GM18951 (cell line): Measurements from ENCODE around the gene TMA7B.

ENCODE experiments used
- POLR2A ChIP-seq: IDR thresholded peaks from 4 replicates; pipeline ENCODE4 v1.6.1; 2011; ENCODE audit warnings: mild to moderate bottlenecking; ENCODE audit not compliant: insufficient read length, insufficient read depth; ENCODE audit errors: extremely low read depth
- in situ Hi-C: fragments of 300-500 bp; cut with MboI; formaldehyde crosslinking; loops from one replicate; pipeline ENCODE4 v1.12.0; 2022; ENCODE audit warnings: low sequenced_read_pairs, mixed read lengths, inconsistent platforms; ENCODE audit not compliant: unreplicated experiment

The TMA7B gene

DNA sequence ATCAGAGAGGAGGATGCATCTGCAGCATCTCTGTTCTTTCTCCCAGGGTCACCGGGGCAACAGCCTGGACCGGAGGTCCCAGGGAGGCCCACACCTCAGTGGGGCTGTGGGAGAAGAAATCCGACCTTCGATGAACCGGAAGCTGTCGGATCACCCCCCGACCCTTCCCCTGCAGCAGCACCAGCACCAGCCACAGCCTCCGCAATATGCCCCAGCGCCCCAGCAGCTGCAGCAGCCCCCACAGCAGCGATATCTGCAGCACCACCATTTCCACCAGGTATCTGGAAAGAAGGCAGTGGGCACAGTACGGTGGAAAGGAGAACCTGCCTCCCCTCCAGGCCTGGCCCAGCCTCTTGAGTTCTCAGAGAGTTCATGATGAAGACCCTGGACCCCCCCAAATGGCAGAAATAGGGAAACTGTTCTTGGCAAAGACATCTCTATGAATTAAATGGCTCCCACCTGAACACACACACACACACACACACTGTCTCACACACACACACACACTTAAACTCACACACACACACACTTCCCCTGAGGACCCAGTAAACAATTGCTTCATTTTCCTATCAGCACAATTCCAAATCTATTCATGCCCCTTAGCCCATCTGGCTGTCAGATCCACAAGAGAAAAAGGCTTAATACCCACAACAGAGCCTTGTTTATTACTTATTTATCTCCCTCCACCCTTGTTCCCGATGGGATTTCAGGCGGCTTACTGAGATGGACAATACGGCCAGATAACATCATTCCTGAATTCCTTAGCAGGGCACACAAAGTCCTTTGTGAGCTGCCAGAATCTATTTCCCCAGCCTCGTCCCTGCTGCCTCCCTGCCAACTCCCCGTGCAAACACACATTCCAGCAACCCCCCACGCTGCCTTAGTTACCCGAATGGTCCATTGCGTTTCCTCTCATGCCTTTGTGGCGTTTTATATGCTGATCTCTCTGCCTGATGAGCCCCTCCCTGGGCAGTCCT is 8.1 kb downstream of the TMA7B start:
- in situ Hi-C loops: no loop called here
- TF ChIP-seq POLR2A: no peak

DNA sequence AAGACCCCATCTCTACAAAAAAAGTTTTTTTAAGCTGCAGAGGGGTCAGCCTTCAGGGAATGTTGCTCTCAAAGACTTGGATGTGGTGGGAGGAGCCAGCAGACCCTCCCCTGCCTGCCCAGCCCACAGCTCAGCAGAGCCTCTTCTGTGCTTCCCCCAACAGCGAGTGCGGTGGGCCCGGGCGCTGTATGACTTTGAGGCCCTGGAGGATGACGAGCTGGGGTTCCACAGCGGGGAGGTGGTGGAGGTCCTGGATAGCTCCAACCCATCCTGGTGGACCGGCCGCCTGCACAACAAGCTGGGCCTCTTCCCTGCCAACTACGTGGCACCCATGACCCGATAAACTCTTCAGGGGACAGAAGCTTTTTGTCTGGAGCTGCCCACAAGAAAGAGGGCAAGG is 10.5 kb downstream of the TMA7B start:
- no peak for TF ChIP-seq POLR2A
- in situ Hi-C loops: no loop called here

- in situ Hi-C loops: no loop called here
- TF ChIP-seq POLR2A: no peak
These were observed 12.4 kb downstream of the TMA7B start for GRCh38 chr22:39972641-39973040.

DNA sequence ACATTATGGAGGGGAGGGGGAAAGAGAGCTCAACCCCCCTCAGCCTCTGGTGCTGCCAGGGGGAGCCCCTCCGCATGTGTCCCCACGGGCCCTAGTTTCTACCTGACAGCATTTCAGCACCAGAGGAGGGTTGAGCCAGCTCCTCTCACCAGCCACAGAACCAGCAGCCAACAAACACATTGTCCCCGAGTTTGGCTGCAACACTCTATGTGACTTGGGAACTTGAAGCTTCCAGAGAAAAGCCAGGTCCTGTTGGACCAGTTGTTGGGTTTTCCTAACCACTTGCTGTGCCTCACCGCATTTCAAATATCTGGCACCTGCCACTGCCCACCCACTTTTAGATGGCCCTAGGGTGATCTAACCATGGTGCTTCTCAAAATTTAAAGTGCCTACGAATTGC is 13.5 kb downstream of the TMA7B start:
- TF ChIP-seq POLR2A: no peak
- in situ Hi-C loops: no loop called here

DNA sequence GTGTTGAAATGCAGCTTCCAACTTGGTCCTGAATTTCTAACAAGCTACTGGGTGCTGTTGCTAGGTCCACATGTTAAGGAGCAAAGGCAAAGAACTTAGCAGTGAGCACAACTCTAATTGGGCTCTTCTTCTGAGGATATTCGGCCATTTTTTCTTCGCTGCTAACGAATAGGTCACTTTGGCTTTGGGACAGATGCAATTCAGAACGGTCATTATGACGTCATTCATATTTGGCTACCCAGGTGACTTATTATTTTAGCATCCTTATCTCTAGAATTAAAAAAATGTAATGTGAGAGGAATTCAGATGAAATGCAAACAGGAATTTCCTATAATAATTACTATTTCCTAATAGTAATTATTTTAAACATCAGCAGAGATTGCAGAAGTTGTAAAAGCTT is 13.9 kb downstream of the TMA7B start:
- in situ Hi-C loops: no loop called here
- no peak for TF ChIP-seq POLR2A

DNA sequence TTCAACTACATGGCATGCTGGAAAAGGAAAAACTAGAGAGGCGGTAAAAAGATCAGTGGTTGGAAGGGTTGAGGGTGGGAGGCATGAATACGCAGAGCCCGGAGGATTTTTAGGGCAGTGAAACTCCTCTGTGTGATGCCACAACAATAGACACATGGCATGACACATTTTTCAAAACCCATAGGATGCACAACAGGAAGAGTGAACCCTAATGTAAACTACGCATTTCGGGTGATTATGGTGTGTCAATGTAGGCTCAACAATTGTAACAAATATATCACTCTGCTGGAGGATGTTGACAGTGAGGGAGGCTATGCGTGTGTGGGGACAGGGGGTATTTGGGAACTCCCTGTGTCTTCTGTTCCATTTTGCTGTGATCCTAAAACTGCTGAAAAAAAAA is 18.9 kb downstream of the TMA7B start:
- in situ Hi-C loops: no loop called here
- TF ChIP-seq POLR2A: no peak

DNA sequence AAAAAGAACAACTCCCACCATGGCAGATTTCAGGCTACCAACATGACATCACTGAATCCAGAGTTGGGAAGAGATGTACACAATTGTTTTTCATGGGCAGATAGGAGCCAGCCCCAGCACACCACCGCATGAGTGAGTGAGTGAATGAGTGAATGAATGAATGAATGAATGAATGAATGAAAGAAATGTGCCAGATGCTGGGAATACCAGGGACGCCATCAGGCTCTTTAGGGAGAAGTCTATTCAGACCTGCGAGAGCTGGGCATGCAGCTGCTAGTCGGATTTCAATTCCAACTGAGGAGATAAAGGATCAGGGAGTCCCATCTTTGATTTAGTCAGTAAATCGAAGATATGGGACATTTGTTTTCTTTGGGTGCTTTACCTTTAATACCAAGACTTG is 19.3 kb downstream of the TMA7B start:
- in situ Hi-C loops: no loop called here
- TF ChIP-seq POLR2A: no peak

GRCh38 chr22:39980596-39980995 is 20.4 kb downstream of the TMA7B start:
- in situ Hi-C loops: no loop called here
- TF ChIP-seq POLR2A: no peak

DNA sequence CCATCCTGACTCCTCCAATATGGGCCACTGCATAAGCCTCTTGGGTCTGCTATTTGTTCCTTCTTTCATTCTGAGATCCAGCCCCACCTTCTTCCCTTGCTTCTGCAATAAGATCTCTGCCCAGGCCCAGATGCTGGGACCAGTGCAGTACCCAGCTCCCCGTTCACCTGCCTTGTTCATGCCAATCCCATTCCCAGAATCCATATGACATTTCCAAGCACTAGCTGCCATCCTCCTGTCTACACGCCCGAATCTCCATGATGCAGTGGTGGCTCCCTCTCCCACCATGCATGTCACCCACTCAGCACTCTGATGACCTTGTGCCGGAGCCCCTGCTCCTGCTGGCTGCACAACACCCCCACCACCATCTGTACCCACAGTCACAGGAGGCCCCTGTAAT is 23.1 kb downstream of the TMA7B start:
- TF ChIP-seq POLR2A: no peak
- in situ Hi-C loops: no loop called here

DNA sequence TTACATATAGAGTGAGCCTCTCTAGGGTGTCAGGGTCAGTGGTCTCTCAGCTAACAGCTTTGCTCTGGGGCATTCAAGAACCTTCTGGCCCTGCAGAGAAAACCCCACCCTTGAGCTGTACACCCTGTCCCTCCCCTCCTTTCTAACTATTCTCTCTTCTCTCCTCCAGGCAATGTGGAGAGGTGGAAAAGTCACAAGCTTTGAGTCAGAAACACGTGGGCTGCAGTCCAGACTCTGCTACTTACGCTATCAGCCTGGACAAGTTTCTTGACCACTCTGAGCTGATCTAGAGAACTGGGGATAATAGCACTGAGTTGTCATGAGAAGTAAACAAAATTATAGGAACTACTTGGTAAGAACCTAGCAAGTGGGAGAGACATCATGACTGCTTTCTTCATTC is 23.8 kb downstream of the TMA7B start:
- in situ Hi-C loops: no loop called here
- TF ChIP-seq POLR2A: no peak

GRCh38 chr22:39984746-39985145 is 24.5 kb downstream of the TMA7B start:
- TF ChIP-seq POLR2A: no peak
- in situ Hi-C loops: no loop called here

GRCh38 chr22:39985383-39986035 is 25.3 kb downstream of the TMA7B start:
- TF ChIP-seq POLR2A: no peak
- in situ Hi-C loops: no loop called here

GRCh38 chr22:39988386-39989114 is 28.4 kb downstream of the TMA7B start:
- TF ChIP-seq POLR2A: no peak

More at GRCh38 chr22:39988386-39989114, 28.4 kb downstream of the TMA7B start:
- in situ Hi-C loops: no loop called here
